OCI-M2 (cell line): ENCODE results near the gene ZNF460.

ENCODE experiments used
- DNase-seq: peaks from one replicate; lab custom pipeline; 2025; ENCODE audit not compliant: unreplicated experiment; lab: John Stamatoyannopoulos, UW

ZNF460 gene

GRCh38 chr19:57338877-57339276 lies 58.6 kb downstream of the ZNF460 start:
- no peak for DNase-seq

GRCh38 chr19:57342582-57342981 lies 62.3 kb downstream of the ZNF460 start:
- no peak for DNase-seq
